Epithelial cell of esophagus (primary cell): ENCODE data around the gene CYBC1.

Source experiments
- DNase-seq: peaks from one replicate; pipeline ENCODE4 v3.0.0; 2010; ENCODE audit warnings: low read depth
- H3K4me3 ChIP-seq: 2 replicates; pipeline ENCODE4 v1.5.1; 2011; ENCODE audit warnings: mild to moderate bottlenecking, low read length, control low read depth
- CTCF ChIP-seq: IDR thresholded peaks from 2 replicates; pipeline ENCODE4 v1.5.1; 2011; ENCODE audit warnings: low read depth, mild to moderate bottlenecking, low read length, control low read depth, inconsistent platforms; ENCODE audit not compliant: insufficient read depth; ENCODE audit errors: missing control alignments

Gene CYBC1

GRCh38 chr17:82450357-82451106, at the start of gene CYBC1:
Gene CYBC1 (minus strand): TSS chr17:82450752. CDS start chr17:82449254, 1,498 bp downstream.
- no peak for TF ChIP-seq CTCF
- peak within 1 kb of the TSS; percentile 80 for H3K4me3 ChIP-seq
- DNase-seq = peak; percentile 92

GRCh38 chr17:82497483-82498405, 47.2 kb upstream of the CYBC1 start:
- peak; percentile 50 for DNase-seq
- peak overlapping the region; percentile 40 for H3K4me3 ChIP-seq
- no peak for TF ChIP-seq CTCF

GRCh38 chr17:82496529-82497434, 46.2 kb upstream of the CYBC1 start:
- DNase-seq = peak; percentile 93
- TF ChIP-seq CTCF = no peak
- peak overlapping the region; percentile 46 for H3K4me3 ChIP-seq

- DNase-seq = peak; percentile 95
- no peak overlapping the region for H3K4me3 ChIP-seq
- TF ChIP-seq CTCF = no peak
Observed at GRCh38 chr17:82495844-82496528, 45.4 kb upstream of the CYBC1 start.

- DNase-seq = peak; percentile 81
- peak; percentile 72 for TF ChIP-seq CTCF
- no peak overlapping the region for H3K4me3 ChIP-seq
Observed at GRCh38 chr17:82494236-82495055, 43.9 kb upstream of the CYBC1 start.
